ENCODE results near the gene IL6.
A peak's percentile ranks its signal among the peaks of the same experiment; 100 is the strongest.
"Not testable (repeated sequence)": the region's sequence is repeated elsewhere in the genome, so short reads cannot be mapped to it uniquely, and the experiment has no call there.

The IL6 gene

GRCh38 chr7:22726907-22727713 lies at the start of gene IL6:
Gene IL6, plus strand, starts transcription at chr7:22727200. Its CDS starts 63 bp downstream, at chr7:22727263.
- peak; percentile 82 for DNase-seq

DNA sequence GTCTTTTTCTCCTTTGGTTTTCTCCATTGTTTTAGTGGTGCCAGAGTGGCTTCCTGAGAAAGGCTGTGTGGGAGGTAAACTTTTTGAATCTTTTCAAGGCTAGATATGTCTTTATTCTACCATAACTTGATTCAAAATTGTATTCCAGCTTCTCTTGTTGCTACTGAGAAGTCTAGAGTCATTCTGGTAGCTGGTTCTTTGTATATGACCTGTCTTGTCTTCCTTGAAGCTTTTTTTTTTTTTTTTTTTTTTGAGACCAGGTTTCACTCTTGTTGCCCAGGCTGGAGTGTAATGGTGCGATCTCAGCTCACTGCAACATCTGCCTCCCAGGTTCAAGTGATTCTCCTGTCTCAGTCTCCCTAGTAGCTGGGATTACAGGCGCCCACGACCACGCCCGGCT lies 49.7 kb upstream of the IL6 start:
- not testable (repeated sequence) for DNase-seq

- DNase-seq = no peak
Observed at GRCh38 chr7:22677680-22678079, 49.3 kb upstream of the IL6 start.

- DNase-seq = no peak
Observed at GRCh38 chr7:22680482-22680911, 46.5 kb upstream of the IL6 start.

- DNase-seq = no peak
Observed at GRCh38 chr7:22681312-22681711, 45.7 kb upstream of the IL6 start.

GRCh38 chr7:22681852-22682657 lies 44.9 kb upstream of the IL6 start:
- DNase-seq = no peak

GRCh38 chr7:22683379-22683778 lies 43.6 kb upstream of the IL6 start:
- no peak for DNase-seq

- DNase-seq = no peak
Observed at GRCh38 chr7:22686620-22687019, 40.4 kb upstream of the IL6 start.

DNA sequence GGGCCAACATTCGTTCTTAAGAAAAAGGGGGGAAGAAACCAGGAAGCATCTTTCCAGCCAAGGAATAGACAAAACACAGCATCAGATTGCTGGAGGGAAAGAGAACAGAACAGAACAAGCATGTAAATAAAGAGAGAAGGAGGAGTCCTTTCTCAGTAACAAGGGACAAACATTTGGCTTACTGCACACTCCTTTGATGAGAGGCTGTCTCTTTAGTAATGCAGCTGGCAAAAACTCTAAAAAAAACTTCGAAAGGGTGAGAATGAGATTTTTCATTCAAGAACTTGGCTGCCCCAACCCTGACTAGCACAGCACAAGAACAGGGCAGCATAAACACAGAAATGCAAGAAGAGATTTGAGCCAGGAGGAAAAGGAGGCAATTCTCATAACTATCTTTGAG lies 38.9 kb upstream of the IL6 start:
- DNase-seq = no peak

- not testable (repeated sequence) for DNase-seq
Observed at GRCh38 chr7:22688934-22689333, 38.1 kb upstream of the IL6 start.

DNA sequence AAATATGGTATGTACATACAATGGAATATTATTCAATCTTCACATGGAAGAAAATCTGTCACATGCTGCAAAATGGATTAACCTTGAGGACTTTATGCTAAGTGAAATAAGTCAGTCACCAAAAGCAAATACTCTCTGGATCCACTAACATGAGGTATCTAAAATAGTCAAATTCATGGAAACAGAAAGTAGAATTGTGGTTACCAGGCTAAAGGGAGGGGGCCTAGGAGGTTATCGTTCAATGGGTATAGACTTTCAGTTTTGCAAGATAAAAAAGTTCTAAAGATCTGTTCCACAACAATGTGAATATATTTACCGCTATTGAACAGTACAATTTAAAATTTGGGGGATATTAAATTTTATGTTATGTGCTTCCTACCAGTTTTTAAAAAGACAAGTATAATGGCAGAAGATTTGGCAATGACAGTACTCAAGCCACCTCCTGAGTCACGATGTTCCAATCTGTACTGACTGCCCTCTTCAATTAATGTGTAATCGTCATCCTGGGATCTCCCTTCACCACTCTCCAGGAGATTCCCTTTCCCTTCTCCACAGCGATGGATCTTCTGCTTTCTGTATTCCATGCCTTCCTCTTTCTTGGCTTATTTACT lies 32.3 kb upstream of the IL6 start:
- DNase-seq = no peak

DNA sequence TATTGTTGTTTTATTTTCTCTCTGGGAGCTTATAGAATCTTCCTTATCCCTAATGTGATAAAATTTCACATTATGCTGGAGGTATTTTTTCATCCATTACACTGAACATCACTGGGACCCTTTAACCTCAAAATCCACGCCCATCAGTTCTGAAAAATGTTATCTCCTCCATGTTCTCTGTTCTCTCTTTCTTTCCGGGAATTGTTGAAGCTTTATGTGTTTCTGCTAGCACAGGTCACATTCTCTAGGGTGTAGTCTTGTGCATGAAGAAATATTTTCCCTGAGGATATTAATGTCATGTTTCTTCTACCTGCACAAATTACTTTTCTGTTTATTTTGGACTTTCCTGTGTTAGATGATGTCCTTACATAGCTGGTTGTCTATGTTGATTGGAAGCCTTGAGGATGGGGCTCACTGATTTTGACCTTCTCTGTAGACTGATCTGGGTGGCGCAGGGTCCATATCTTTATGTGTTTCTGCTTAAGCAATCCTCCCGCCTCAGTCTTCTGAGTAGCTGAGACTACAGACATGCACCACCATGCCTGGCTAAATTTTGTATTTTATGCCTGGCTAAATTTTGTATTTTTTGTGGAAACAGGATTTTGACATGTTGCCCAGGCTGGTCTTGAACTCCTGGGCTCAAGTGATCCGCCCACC lies 31.4 kb upstream of the IL6 start:
- no peak for DNase-seq

- DNase-seq = no peak
Observed at GRCh38 chr7:22696541-22697228, 30.3 kb upstream of the IL6 start.

- no peak for DNase-seq
Observed at GRCh38 chr7:22697322-22697859, 29.6 kb upstream of the IL6 start.

- no peak for DNase-seq
Observed at GRCh38 chr7:22697876-22698606, 29.0 kb upstream of the IL6 start.

GRCh38 chr7:22698767-22699166 lies 28.2 kb upstream of the IL6 start:
- DNase-seq = no peak

- DNase-seq = no peak
Observed at GRCh38 chr7:22700559-22701002, 26.4 kb upstream of the IL6 start.

- DNase-seq = no peak
Observed at GRCh38 chr7:22702516-22702915, 24.5 kb upstream of the IL6 start.

DNA sequence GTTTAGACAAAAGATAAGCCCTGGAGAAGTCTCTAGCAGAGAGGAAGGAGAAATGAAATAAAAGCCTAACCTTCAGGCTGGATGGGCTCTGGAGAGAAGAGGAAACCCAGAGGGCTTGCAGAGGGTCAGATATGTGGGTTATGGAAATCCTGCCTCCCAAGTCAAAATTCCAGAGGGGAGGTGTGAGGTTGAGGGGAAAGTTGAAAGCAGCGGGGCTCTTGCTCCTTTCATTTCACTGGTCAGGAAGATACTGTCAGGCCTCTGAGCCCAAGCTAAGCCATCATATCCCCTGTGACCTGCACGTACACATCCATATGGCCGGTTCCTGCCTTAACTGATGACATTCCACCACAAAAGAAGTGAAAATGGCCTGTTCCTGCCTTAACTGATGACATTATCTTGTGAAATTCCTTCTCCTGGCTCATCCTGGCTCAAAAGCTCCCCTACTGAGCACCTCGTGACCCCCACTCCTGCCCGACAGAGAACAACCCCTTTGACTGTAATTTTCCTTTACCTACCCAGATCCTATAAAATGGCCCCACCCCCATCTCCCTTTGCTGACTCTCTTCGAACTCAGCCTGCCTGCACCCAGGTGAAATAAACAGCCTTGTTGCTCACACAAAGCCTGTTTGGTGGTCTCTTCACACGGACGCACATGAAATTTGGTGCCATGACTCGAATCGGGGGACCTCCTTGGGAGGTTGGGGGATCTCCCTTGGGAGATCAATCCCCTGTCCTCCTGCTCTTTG lies 23.7 kb upstream of the IL6 start:
- DNase-seq = not testable (repeated sequence)

GRCh38 chr7:22703978-22704610 lies 22.9 kb upstream of the IL6 start:
- DNase-seq = not testable (repeated sequence)

Data from T1000 (cell line).